ENCODE measurements around the gene DDX1.

The DDX1 gene

GRCh38 chr2:15613736-15614429 is 22.2 kb downstream of the DDX1 start:
- H3K4me2 ChIP-seq (ENCODE audit: low read depth, low read length, poor library complexity, severe bottlenecking), result no peak overlapping the region
- peaks cover 18% of the 10 kb centered on the region; the same call in 1 of the 2 replicates for H3K36me3 ChIP-seq (ENCODE audit: low read length)
- H3K9ac ChIP-seq (ENCODE audit: low read length), result no peak overlapping the region
- no peaks in the 10 kb centered on the region for H3K27me3 ChIP-seq (ENCODE audit: low read length)
- H3K27ac ChIP-seq (ENCODE audit: low read depth, low read length), result no peak overlapping the region
- H3K79me2 ChIP-seq (ENCODE audit: insufficient read depth, low read length), result no peaks in the 10 kb centered on the region
- TF ChIP-seq EZH2phosphoT487 (conservative IDR thresholded peaks at IDR 0.05; ENCODE audit: low read length), result no peak
- TF ChIP-seq, protein P1, sequence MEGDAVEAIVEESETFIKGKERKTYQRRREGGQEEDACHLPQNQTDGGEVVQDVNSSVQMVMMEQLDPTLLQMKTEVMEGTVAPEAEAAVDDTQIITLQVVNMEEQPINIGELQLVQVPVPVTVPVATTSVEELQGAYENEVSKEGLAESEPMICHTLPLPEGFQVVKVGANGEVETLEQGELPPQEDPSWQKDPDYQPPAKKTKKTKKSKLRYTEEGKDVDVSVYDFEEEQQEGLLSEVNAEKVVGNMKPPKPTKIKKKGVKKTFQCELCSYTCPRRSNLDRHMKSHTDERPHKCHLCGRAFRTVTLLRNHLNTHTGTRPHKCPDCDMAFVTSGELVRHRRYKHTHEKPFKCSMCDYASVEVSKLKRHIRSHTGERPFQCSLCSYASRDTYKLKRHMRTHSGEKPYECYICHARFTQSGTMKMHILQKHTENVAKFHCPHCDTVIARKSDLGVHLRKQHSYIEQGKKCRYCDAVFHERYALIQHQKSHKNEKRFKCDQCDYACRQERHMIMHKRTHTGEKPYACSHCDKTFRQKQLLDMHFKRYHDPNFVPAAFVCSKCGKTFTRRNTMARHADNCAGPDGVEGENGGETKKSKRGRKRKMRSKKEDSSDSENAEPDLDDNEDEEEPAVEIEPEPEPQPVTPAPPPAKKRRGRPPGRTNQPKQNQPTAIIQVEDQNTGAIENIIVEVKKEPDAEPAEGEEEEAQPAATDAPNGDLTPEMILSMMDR (IDR thresholded peaks at IDR 0.05; ENCODE audit: insufficient read depth, low read length, poor library complexity, severe bottlenecking), result no peak
- H3F3A ChIP-seq (ENCODE audit: insufficient read depth), result no peaks in the 10 kb centered on the region
- H4K20me1 ChIP-seq (ENCODE audit: low read depth, low read length), result no peaks in the 10 kb centered on the region
- H3K9me3 ChIP-seq (ENCODE audit: insufficient read depth, low read length), result no peaks in the 10 kb centered on the region
- no peaks in the 10 kb centered on the region for H3K9me2 ChIP-seq (replicated peaks; ENCODE audit: insufficient read depth, low read length)
- H2AFZ ChIP-seq (ENCODE audit: low read depth, low read length, severe bottlenecking), result no peak overlapping the region
- H3K4me3 ChIP-seq (ENCODE audit: insufficient read depth, low read length, poor library complexity, severe bottlenecking), result no peak overlapping the region

DNA sequence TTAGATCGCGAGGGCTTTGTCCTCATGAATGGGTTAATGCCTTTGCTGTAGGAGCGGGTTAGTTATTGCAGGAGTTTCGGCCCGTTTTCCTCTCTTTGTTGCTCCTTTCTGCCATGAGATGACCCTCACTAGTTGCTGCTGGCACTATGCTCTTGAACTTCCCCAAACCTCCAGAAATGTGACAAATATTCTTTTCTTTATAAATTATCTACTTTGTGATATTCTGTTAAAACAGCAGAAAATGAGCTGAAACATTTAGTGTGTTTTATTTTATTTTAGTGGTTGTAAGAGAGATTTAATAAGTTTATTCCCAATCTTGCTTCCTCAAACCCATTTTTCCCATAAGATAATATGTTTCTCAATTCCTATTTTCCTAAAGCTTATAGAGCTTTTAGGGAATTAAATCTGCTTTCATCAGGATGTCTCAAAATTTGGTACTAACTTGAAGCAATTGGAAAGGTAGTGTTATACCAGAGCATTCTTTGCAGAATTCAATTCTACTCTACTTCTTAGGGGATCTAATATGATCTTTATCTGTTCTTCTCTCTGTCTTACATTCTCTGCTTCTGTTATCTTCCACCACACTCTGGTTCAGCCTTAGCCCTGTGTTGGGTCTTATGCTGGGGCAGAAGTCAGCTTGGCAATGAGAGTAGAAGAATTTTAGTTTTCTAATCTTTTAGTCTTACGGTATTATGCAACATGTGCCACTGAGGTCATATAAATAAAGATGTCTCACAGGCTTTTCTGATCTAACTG is 23.1 kb downstream of the DDX1 start:
- no peak overlapping the region for H3K4me3 ChIP-seq (ENCODE audit: insufficient read depth, low read length, poor library complexity, severe bottlenecking)
- no peaks in the 10 kb centered on the region for H3F3A ChIP-seq (ENCODE audit: insufficient read depth)
- H4K20me1 ChIP-seq (ENCODE audit: low read depth, low read length), result no peaks in the 10 kb centered on the region
- H3K9me2 ChIP-seq (replicated peaks; ENCODE audit: insufficient read depth, low read length), result no peaks in the 10 kb centered on the region
- no peak overlapping the region for H3K4me2 ChIP-seq (ENCODE audit: low read depth, low read length, poor library complexity, severe bottlenecking)
- TF ChIP-seq, protein P1 (IDR thresholded peaks at IDR 0.05; ENCODE audit: insufficient read depth, low read length, poor library complexity, severe bottlenecking), result no peak
- no peak for TF ChIP-seq EZH2phosphoT487 (conservative IDR thresholded peaks at IDR 0.05; ENCODE audit: low read length)
- H3K9me3 ChIP-seq (ENCODE audit: insufficient read depth, low read length), result no peaks in the 10 kb centered on the region
- no peaks in the 10 kb centered on the region for H3K27me3 ChIP-seq (ENCODE audit: low read length)
- no peak overlapping the region for H2AFZ ChIP-seq (ENCODE audit: low read depth, low read length, severe bottlenecking)
- no peak overlapping the region for H3K27ac ChIP-seq (ENCODE audit: low read depth, low read length)
- H3K79me2 ChIP-seq (ENCODE audit: insufficient read depth, low read length), result no peaks in the 10 kb centered on the region
- H3K9ac ChIP-seq (ENCODE audit: low read length), result no peak overlapping the region
- peaks cover 18% of the 10 kb centered on the region; the same call in 1 of the 2 replicates for H3K36me3 ChIP-seq (ENCODE audit: low read length)

- Histone ChIP-seq H3K4me3 (ENCODE audit: insufficient read depth, low read length, poor library complexity, severe bottlenecking) (no peak overlapping the region), H3K36me3 (ENCODE audit: low read length) (peaks cover 18% of the 10 kb centered on the region; the same call in 1 of the 2 replicates), H3K9ac (ENCODE audit: low read length) (no peak overlapping the region), H3K9me3 (ENCODE audit: insufficient read depth, low read length) (no peaks in the 10 kb centered on the region), H3K27me3 (ENCODE audit: low read length) (no peaks in the 10 kb centered on the region), H3K27ac (ENCODE audit: low read depth, low read length) (no peak overlapping the region), H3K4me2 (ENCODE audit: low read depth, low read length, poor library complexity, severe bottlenecking) (no peak overlapping the region), H2AFZ (ENCODE audit: low read depth, low read length, severe bottlenecking) (no peak overlapping the region), H3K9me2 (replicated peaks; ENCODE audit: insufficient read depth, low read length) (no peaks in the 10 kb centered on the region), H4K20me1 (ENCODE audit: low read depth, low read length) (no peaks in the 10 kb centered on the region), H3K79me2 (ENCODE audit: insufficient read depth, low read length) (no peaks in the 10 kb centered on the region), H3F3A (ENCODE audit: insufficient read depth) (no peaks in the 10 kb centered on the region)
- TF ChIP-seq EZH2phosphoT487 (conservative IDR thresholded peaks at IDR 0.05; ENCODE audit: low read length), result no peak
- TF ChIP-seq, protein P1 (IDR thresholded peaks at IDR 0.05; ENCODE audit: insufficient read depth, low read length, poor library complexity, severe bottlenecking), result no peak
These were observed 23.7 kb downstream of the DDX1 start for GRCh38 chr2:15615301-15615920.
